Loucy (cell line): ENCODE measurements around the gene ITGB3.

Experiments
- H2AFZ ChIP-seq: fragments of 200-600 bp; sonication (generic); 2 replicates; pipeline ENCODE4 v1.6.0; 2016; ENCODE audit warnings: antibody characterized with exemption, mild to moderate bottlenecking, low read length, moderate library complexity
- H3F3A ChIP-seq: fragments of 200-600 bp; 2 replicates; pipeline ENCODE4 v1.6.0; 2016; ENCODE audit warnings: antibody characterized with exemption, low read depth, mild to moderate bottlenecking
- H3K27me3 ChIP-seq: fragments of 200-600 bp; sonication (generic); 2 replicates; pipeline ENCODE4 v1.6.1; 2014; ENCODE audit warnings: low read length, mild to moderate bottlenecking; ENCODE audit not compliant: insufficient read depth, poor library complexity, severe bottlenecking
- H3K36me3 ChIP-seq: fragments of 200-600 bp; sonication (generic); 2 replicates; pipeline ENCODE4 v1.6.1; 2016; ENCODE audit warnings: low read length; ENCODE audit not compliant: insufficient read depth
- H3K4me1 ChIP-seq: fragments of 200-600 bp; sonication (generic); 2 replicates; pipeline ENCODE4 v1.5.1; 2014; ENCODE audit warnings: low read length, mild to moderate bottlenecking; ENCODE audit not compliant: insufficient read depth, poor library complexity, severe bottlenecking
- H3K4me2 ChIP-seq: fragments of 200-600 bp; sonication (generic); 2 replicates; pipeline ENCODE4 v1.6.0; 2014; ENCODE audit warnings: antibody characterized with exemption, low read length, low read depth, mild to moderate bottlenecking; ENCODE audit not compliant: poor library complexity, severe bottlenecking
- H3K4me3 ChIP-seq: fragments of 200-600 bp; sonication (generic); 2 replicates; pipeline ENCODE4 v1.5.1; 2014; ENCODE audit warnings: low read length, mild to moderate bottlenecking, mixed read lengths; ENCODE audit not compliant: poor library complexity, severe bottlenecking
- H3K79me2 ChIP-seq: fragments of 200-600 bp; sonication (generic); 2 replicates; pipeline ENCODE4 v1.6.1; 2014; ENCODE audit warnings: low read length; ENCODE audit not compliant: insufficient read depth
- H3K9ac ChIP-seq: fragments of 200-600 bp; sonication (generic); 2 replicates; pipeline ENCODE4 v1.6.0; 2014; ENCODE audit warnings: mild to moderate bottlenecking, low read depth, low read length, moderate library complexity; ENCODE audit not compliant: poor library complexity, severe bottlenecking
- H3K9me2 ChIP-seq: fragments of 200-600 bp; sonication (generic); replicated peaks from 2 replicates; pipeline ENCODE4 v1.6.1; 2016; ENCODE audit warnings: low read depth, low read length, mixed read lengths
- H3K9me3 ChIP-seq: fragments of 200-600 bp; sonication (generic); 2 replicates; pipeline ENCODE4 v1.6.1; 2014; ENCODE audit warnings: mild to moderate bottlenecking, antibody characterized with exemption, low read length, low read depth; ENCODE audit not compliant: insufficient read depth
- H4K20me1 ChIP-seq: fragments of 200-600 bp; sonication (generic); 2 replicates; pipeline ENCODE4 v1.6.0; 2014; ENCODE audit warnings: antibody characterized with exemption, low read length, mild to moderate bottlenecking; ENCODE audit not compliant: insufficient read depth, poor library complexity, severe bottlenecking
- EZH2phosphoT487 ChIP-seq: fragments of 200-600 bp; IDR thresholded peaks from 2 replicates; pipeline ENCODE4 v1.6.1; 2018; ENCODE audit warnings: antibody characterized with exemption, mild to moderate bottlenecking, moderate library complexity, borderline replicate concordance
- TF ChIP-seq, protein P1 (sequence below): fragments of 200-600 bp; sonication (generic); conservative IDR thresholded peaks from 2 replicates; pipeline ENCODE4 v1.5.1; 2014; ENCODE audit warnings: mild to moderate bottlenecking, antibody characterized with exemption, low read length

The ITGB3 gene

DNA sequence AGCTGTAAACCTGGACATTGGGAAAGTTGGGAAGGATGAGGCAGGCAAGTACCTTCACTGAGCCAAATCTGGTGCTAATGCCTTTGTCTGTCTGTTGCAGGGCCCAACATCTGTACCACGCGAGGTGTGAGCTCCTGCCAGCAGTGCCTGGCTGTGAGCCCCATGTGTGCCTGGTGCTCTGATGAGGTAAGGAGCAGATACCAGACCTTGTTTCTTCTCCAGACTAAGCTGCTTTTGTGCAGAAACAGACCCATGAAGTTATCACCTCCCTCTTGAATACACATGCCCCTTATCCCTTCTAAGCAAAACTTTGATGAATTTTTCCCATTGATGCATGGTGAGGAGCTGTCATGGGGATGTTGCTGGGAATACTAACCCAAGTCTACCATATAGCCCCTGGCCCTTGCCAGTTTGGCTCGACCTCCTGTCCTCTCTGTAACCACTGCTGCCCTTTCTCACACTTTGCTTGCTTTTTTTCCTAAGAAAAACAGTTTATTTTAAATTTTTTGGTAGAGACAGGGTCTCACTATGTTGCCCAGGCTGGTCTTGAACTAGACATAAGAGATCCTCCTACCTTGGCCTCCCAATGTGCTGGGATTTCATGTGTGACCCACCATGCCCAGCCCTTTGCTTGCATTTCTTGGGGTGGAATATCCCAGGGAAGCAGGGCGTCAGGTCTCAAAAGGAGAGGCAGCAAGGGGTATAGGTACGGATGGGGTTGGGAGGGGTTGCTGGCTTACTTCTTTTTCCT is 20.9 kb downstream of the ITGB3 start:
- no peaks in the 10 kb centered on the region for H3K9me2 ChIP-seq
- H3K36me3 ChIP-seq = no peaks in the 10 kb centered on the region
- no peak overlapping the region for H3K4me3 ChIP-seq
- H3K27me3 ChIP-seq = no peaks in the 10 kb centered on the region
- H3K4me2 ChIP-seq = no peak overlapping the region
- no peaks in the 10 kb centered on the region for H3K4me1 ChIP-seq
- no peak overlapping the region for H2AFZ ChIP-seq
- no peak overlapping the region for H3K9ac ChIP-seq
- TF ChIP-seq, protein P1, sequence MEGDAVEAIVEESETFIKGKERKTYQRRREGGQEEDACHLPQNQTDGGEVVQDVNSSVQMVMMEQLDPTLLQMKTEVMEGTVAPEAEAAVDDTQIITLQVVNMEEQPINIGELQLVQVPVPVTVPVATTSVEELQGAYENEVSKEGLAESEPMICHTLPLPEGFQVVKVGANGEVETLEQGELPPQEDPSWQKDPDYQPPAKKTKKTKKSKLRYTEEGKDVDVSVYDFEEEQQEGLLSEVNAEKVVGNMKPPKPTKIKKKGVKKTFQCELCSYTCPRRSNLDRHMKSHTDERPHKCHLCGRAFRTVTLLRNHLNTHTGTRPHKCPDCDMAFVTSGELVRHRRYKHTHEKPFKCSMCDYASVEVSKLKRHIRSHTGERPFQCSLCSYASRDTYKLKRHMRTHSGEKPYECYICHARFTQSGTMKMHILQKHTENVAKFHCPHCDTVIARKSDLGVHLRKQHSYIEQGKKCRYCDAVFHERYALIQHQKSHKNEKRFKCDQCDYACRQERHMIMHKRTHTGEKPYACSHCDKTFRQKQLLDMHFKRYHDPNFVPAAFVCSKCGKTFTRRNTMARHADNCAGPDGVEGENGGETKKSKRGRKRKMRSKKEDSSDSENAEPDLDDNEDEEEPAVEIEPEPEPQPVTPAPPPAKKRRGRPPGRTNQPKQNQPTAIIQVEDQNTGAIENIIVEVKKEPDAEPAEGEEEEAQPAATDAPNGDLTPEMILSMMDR = no peak
- no peak for TF ChIP-seq EZH2phosphoT487
- H4K20me1 ChIP-seq = no peaks in the 10 kb centered on the region
- H3F3A ChIP-seq = no peaks in the 10 kb centered on the region
- H3K79me2 ChIP-seq = no peaks in the 10 kb centered on the region
- no peaks in the 10 kb centered on the region for H3K9me3 ChIP-seq

DNA sequence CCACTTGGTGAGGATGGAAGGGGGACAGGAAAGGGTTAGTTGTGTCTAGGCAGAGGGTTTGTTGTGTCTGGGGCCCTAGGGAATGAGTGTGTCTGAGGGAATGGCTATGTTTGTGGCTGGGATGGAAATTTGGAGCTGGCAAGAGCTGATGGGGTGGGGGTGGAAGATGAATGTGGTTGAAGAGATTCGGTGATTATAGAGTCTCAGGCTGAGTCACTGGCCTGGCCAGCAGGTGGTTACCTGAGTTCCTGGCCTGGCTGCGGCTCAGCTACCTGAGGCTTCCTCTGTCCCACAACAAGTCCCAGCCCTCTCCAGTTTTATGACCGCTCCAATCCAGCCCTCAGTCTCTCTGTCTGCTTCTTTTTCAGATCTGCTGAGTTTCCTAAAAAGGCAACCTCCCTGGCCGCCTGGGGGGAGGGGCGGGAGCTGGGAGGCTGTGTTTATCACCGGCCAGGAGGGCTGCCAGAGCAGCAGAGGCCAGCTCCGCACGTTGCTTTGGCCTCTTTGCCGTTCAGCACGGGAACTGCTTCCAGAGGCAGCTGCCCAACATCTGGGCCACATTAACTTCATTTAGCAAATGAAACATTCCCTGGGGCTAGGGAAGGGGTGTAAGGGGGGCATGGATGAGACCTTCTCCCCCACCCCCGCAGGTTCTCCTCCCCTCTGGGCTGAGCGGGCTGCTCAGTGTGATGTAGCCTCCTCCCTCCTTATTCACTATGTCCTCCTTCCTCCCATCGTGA is 21.8 kb downstream of the ITGB3 start:
- TF ChIP-seq, protein P1 = no peak
- no peak for TF ChIP-seq EZH2phosphoT487
- Histone ChIP-seq H3K4me3 (no peak overlapping the region), H3F3A (no peaks in the 10 kb centered on the region), H3K79me2 (no peaks in the 10 kb centered on the region), H3K4me2 (no peak overlapping the region), H3K9me3 (no peaks in the 10 kb centered on the region), H4K20me1 (no peaks in the 10 kb centered on the region), H3K4me1 (no peaks in the 10 kb centered on the region), H3K9me2 (no peaks in the 10 kb centered on the region), H3K36me3 (no peaks in the 10 kb centered on the region), H3K27me3 (no peaks in the 10 kb centered on the region), H3K9ac (no peak overlapping the region), H2AFZ (no peak overlapping the region; the same call in 1 of the 2 replicates)

DNA sequence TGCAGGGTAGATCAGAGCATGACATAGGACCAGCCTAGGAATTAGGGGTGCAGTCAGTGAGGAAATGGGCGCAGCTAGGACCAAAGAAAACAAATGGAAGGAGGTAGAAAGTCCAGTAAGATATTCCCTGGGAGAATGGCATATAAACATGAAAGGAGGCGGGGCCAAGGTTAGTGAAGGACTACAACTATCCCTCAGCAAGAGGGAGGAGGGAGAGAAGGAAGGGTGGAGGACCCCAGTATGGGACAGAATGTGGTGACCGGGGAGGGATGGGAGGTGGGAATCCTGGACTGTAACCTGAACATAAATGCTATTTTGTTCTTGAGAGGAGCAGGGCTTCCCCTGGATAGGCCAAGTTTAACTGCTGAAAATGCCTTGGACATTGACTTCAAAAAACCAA is 22.8 kb downstream of the ITGB3 start:
- H3K27me3 ChIP-seq = no peaks in the 10 kb centered on the region
- no peaks in the 10 kb centered on the region for H3K36me3 ChIP-seq
- no peaks in the 10 kb centered on the region for H3F3A ChIP-seq
- no peak overlapping the region for H3K9ac ChIP-seq
- H3K4me3 ChIP-seq = no peak overlapping the region
- H3K4me1 ChIP-seq = no peaks in the 10 kb centered on the region
- TF ChIP-seq, protein P1 = no peak
- TF ChIP-seq EZH2phosphoT487 = no peak
- peak overlapping the region; percentile 61 for H2AFZ ChIP-seq
- no peaks in the 10 kb centered on the region for H3K79me2 ChIP-seq
- no peaks in the 10 kb centered on the region for H3K9me2 ChIP-seq
- no peak overlapping the region for H3K4me2 ChIP-seq
- no peaks in the 10 kb centered on the region for H3K9me3 ChIP-seq
- H4K20me1 ChIP-seq = no peaks in the 10 kb centered on the region
